PC-3 (cell line): Measurements from ENCODE around the gene BCR.

Source experiments
- CTCF ChIP-seq: fragments of 300-600 bp; sonication (generic); conservative IDR thresholded peaks from 2 replicates; pipeline ENCODE4 v1.5.1; 2017; ENCODE audit warnings: antibody characterized with exemption, low read depth, mild to moderate bottlenecking, low read length
- EZH2 ChIP-seq: fragments of 300-600 bp; sonication (generic); IDR thresholded peaks from one replicate; pipeline ENCODE4 v1.6.1; 2017; ENCODE audit warnings: antibody characterized with exemption, mild to moderate bottlenecking, low read length; ENCODE audit not compliant: unreplicated experiment

GRCh38 chr22:23155831-23156230 lies 24.5 kb upstream of the BCR start:
- TF ChIP-seq EZH2 (no peak), CTCF (no peak)
